GM18520 (cell line): Measurements from ENCODE around the gene VSTM4.
A peak's percentile ranks its signal among the peaks of the same experiment; 100 is the strongest.

ENCODE experiments used
- ATAC-seq: cut with Tn5 transposase; IDR thresholded peaks from one replicate; pipeline ENCODE4 v1.9.1; 2021; ENCODE audit not compliant: unreplicated experiment

Gene VSTM4

GRCh38 chr10:49096890-49097445 lies 18.4 kb downstream of the VSTM4 start:
- no peak for ATAC-seq

GRCh38 chr10:49094646-49095045 lies 20.7 kb downstream of the VSTM4 start:
- no peak for ATAC-seq

GRCh38 chr10:49093922-49094321 lies 21.4 kb downstream of the VSTM4 start:
- no peak for ATAC-seq

GRCh38 chr10:49092477-49092876 lies 22.8 kb downstream of the VSTM4 start:
- no peak for ATAC-seq

GRCh38 chr10:49091450-49092210 lies 23.7 kb downstream of the VSTM4 start:
- no peak for ATAC-seq

GRCh38 chr10:49090696-49091380 lies 24.5 kb downstream of the VSTM4 start:
- no peak for ATAC-seq

- no peak for ATAC-seq
Measured at GRCh38 chr10:49090189-49090575, 25.1 kb downstream of the VSTM4 start.

- no peak for ATAC-seq
Measured at GRCh38 chr10:49089557-49090188, 25.6 kb downstream of the VSTM4 start.

- no peak for ATAC-seq
Measured at GRCh38 chr10:49089152-49089551, 26.2 kb downstream of the VSTM4 start.

GRCh38 chr10:49086889-49087288 lies 28.4 kb downstream of the VSTM4 start:
- ATAC-seq = no peak

GRCh38 chr10:49083261-49083660 lies 32.1 kb downstream of the VSTM4 start:
- no peak for ATAC-seq

GRCh38 chr10:49082766-49083165 lies 32.6 kb downstream of the VSTM4 start:
- ATAC-seq = no peak

- no peak for ATAC-seq
Measured at GRCh38 chr10:49081547-49082275, 33.6 kb downstream of the VSTM4 start.

- ATAC-seq = no peak
Measured at GRCh38 chr10:49080965-49081364, 34.4 kb downstream of the VSTM4 start.

GRCh38 chr10:49080071-49080470 lies 35.3 kb downstream of the VSTM4 start:
- ATAC-seq = no peak

GRCh38 chr10:49079499-49079898 lies 35.8 kb downstream of the VSTM4 start:
- no peak for ATAC-seq

- no peak for ATAC-seq
Measured at GRCh38 chr10:49079072-49079471, 36.2 kb downstream of the VSTM4 start.

GRCh38 chr10:49078433-49078832 lies 36.9 kb downstream of the VSTM4 start:
- ATAC-seq = no peak

GRCh38 chr10:49076741-49077521 lies 38.4 kb downstream of the VSTM4 start:
- ATAC-seq = peak; percentile 54

- ATAC-seq = no peak
Measured at GRCh38 chr10:49076319-49076718, 39.0 kb downstream of the VSTM4 start.
